ENCODE results near the gene EIF4E1B. TPM values are rescaled to one million over a fixed set of nuclear protein-coding genes. Genes with fewer than 3 reads are reported as not detected.
A peak's percentile ranks its signal among the peaks of the same experiment; 100 is the strongest.

Gene EIF4E1B
- total RNA-seq, 4 donors from 2014 or later, result not detected

GRCh38 chr5:176606875-176607274, 23.6 kb upstream of the EIF4E1B start:
- TF ChIP-seq, protein P1, sequence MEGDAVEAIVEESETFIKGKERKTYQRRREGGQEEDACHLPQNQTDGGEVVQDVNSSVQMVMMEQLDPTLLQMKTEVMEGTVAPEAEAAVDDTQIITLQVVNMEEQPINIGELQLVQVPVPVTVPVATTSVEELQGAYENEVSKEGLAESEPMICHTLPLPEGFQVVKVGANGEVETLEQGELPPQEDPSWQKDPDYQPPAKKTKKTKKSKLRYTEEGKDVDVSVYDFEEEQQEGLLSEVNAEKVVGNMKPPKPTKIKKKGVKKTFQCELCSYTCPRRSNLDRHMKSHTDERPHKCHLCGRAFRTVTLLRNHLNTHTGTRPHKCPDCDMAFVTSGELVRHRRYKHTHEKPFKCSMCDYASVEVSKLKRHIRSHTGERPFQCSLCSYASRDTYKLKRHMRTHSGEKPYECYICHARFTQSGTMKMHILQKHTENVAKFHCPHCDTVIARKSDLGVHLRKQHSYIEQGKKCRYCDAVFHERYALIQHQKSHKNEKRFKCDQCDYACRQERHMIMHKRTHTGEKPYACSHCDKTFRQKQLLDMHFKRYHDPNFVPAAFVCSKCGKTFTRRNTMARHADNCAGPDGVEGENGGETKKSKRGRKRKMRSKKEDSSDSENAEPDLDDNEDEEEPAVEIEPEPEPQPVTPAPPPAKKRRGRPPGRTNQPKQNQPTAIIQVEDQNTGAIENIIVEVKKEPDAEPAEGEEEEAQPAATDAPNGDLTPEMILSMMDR (IDR thresholded peaks at IDR 0.05), result no peak
- no peak for TF ChIP-seq EP300 (IDR thresholded peaks at IDR 0.05)
- TF ChIP-seq POLR2A (IDR thresholded peaks at IDR 0.05), result no peak
- 82 to 89% methylated on average over 3 of the region's 3 CpGs for WGBS, 2 donors
- Histone ChIP-seq H3K27me3 (peaks cover 0 to 40% of the 10 kb centered on the region in 2 donors), H3K36me3 (no peaks in the 10 kb centered on the region), H3K27ac (no peak overlapping the region), H3K4me1 (peaks cover 0 to 17% (median 4%) of the 10 kb centered on the region in 4 donors), H3K4me3 (no peak overlapping the region), H3K9me3 (no peaks in the 10 kb centered on the region)
- DNase-seq (ENCODE audit: low spot score in 2 of 2), result no peak

- 92 to 100% methylated on average over 4 of the region's 4 CpGs for WGBS, 2 donors
- H3K4me1 ChIP-seq, result peaks cover 0 to 17% (median 4%) of the 10 kb centered on the region in 4 donors
- H3K4me3 ChIP-seq, result no peak overlapping the region
- TF ChIP-seq, protein P1 (IDR thresholded peaks at IDR 0.05), result no peak
- no peak for DNase-seq (ENCODE audit: low spot score in 2 of 2)
- H3K36me3 ChIP-seq, result no peaks in the 10 kb centered on the region
- peaks cover 0 to 49% of the 10 kb centered on the region in 2 donors for H3K27me3 ChIP-seq
- H3K27ac ChIP-seq, result no peak overlapping the region
- H3K9me3 ChIP-seq, result no peaks in the 10 kb centered on the region
These were observed 22.3 kb upstream of the EIF4E1B start for GRCh38 chr5:176608142-176608705.

DNA sequence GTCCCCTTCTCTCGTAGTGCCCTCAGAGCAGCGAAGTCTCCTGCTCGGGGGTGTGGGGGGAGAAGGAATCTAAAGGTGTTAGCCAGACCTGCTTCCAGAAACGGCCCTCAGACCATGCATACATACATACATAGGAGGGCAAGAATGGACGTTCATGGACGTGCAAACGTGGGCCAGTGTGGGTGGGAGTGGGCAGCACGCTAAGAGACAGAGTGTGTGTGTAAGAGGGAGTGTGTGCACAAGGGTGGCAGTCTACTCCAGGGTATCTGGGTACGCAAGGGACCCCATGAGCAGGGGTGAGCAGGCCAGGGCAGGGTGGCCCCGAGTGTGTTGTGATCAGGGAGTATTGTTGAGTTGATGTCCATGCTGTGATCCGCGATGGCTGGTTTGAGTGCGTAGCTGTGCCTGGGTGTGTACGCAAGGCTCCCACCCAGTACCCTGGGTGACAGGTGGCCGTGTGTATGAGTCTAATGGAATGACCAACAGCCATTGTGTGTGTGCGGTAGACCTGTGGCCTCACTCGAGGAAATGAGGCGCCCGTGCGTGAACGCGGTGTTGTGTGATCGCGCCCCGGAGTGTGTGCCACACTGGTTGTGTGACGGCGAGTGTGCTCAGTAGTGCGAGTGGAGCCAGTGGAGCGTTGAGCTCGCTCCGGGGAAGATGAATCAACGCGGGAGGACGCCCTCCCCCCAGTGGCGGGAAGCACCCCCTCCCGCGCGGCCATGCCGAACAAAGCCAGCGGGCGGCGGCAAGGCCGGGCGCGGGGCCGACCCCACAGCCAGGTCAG, 21.3 kb upstream of the EIF4E1B start:
- DNase-seq (ENCODE audit: low spot score in 2 of 2), result no peak
- Histone ChIP-seq H3K4me1 (peaks cover 0 to 17% (median 4%) of the 10 kb centered on the region in 4 donors), H3K36me3 (no peaks in the 10 kb centered on the region), H3K9me3 (no peaks in the 10 kb centered on the region), H3K27me3 (peaks cover 0 to 49% of the 10 kb centered on the region in 2 donors), H3K4me3 (peak overlapping the region in 3 of 4 donors; percentile 22 to 64 (median 43)), H3K27ac (no peak overlapping the region)
- no peak for TF ChIP-seq POLR2A (IDR thresholded peaks at IDR 0.05)
- 43 to 44% methylated on average over 24 to 31 of the region's 46 CpGs for WGBS, 2 donors

GRCh38 chr5:176609724-176610434, 20.6 kb upstream of the EIF4E1B start, which contains the start of gene GPRIN1:
Gene GPRIN1 (minus strand): TSS chr5:176610156. CDS start chr5:176599834, 10,322 bp downstream.
- H3K27me3 ChIP-seq, result peaks cover 0 to 50% of the 10 kb centered on the region in 2 donors
- H3K9me3 ChIP-seq, result no peaks in the 10 kb centered on the region
- peak within 1 kb of the TSS; percentile 22 to 64 (median 38) for H3K4me3 ChIP-seq
- TF ChIP-seq EP300 (IDR thresholded peaks at IDR 0.05), result no peak
- no peak for TF ChIP-seq POLR2A (IDR thresholded peaks at IDR 0.05)
- TF ChIP-seq, protein P1 (IDR thresholded peaks at IDR 0.05), result no peak
- DNase-seq (ENCODE audit: low spot score in 2 of 2), result no peak
- 1 to 2% methylated on average over 15 to 28 of the region's 101 CpGs for WGBS, 2 donors
- H3K27ac ChIP-seq, result no peak within 1 kb of the TSS
- H3K4me1 ChIP-seq, result peaks cover 0 to 20% (median 4%) of the 10 kb centered on the region in 4 donors
- H3K36me3 ChIP-seq, result no peaks in the 10 kb centered on the region

GRCh38 chr5:176610435-176610773, 20.1 kb upstream of the EIF4E1B start:
- H3K36me3 ChIP-seq, result no peaks in the 10 kb centered on the region
- H3K4me3 ChIP-seq, result peak overlapping the region; percentile 22 to 64 (median 38)
- no peak for DNase-seq (ENCODE audit: low spot score in 2 of 2)
- no peak for TF ChIP-seq EP300 (IDR thresholded peaks at IDR 0.05)
- no peak for TF ChIP-seq POLR2A (IDR thresholded peaks at IDR 0.05)
- TF ChIP-seq, protein P1 (IDR thresholded peaks at IDR 0.05), result no peak
- H3K27me3 ChIP-seq, result peaks cover 0 to 56% of the 10 kb centered on the region in 2 donors
- no peak overlapping the region for H3K27ac ChIP-seq
- WGBS, 2 donors, result 0 to 3% methylated on average over 11 to 19 of the region's 31 CpGs
- H3K9me3 ChIP-seq, result no peaks in the 10 kb centered on the region
- peaks cover 0 to 20% (median 4%) of the 10 kb centered on the region in 4 donors for H3K4me1 ChIP-seq

All from tibial nerve (tissue), 4 donors.